ENCODE measurements around the gene CCL16. TPM values are rescaled to one million over a fixed set of nuclear protein-coding genes. Genes with fewer than 3 reads are reported as not detected.
"Not testable (repeated sequence)": the region's sequence is repeated elsewhere in the genome, so short reads cannot be mapped to it uniquely, and the experiment has no call there.

The CCL16 gene
- 0.13 TPM for polyA plus RNA-seq (ENCODE audit: insufficient read length)

GRCh38 chr17:35981246-35981645 is at the start of gene CCL16:
Gene CCL16, minus strand, starts transcription at chr17:35981497. Its CDS starts 77 bp downstream, at chr17:35981420.
- DNase-seq: no peak

DNA sequence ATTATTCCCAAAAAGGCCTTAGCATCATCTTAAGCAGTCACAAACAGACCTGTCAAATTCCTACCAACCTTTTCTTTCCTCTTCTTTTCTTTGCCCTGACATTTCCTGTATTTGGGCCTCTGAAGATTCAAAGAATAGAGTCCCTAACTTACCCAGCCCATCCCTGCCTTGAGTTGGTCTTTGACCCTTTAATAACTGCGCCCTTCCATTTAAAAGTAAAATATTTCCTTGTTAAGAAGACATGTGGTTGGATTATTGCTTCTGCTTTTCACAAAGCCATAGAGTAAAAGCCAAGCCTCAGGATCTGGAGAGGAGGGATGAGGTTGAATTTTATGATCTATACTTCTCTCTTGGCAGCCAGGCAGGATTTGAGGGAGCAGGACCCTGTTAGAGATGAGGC is 49.7 kb upstream of the CCL16 start:
- no peak for DNase-seq

DNA sequence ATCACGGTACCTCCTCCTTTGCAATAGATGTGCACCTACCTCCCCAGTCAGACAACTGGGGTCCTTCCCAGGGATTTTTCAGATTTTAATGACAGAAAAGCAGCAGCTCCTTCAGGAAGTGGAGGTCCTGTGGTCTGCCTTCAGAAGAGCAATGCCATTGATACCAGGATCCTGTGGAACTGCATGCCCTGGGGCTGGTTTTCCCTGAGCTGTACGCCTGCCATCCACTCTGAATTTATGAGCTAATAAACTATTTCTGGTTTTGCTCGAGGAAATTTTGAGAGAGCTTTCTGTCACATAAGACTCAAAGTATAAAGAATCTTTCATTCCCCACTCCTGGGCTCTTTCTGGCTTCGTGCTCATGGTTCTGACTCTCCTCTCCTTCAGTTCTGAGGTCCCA is 46.5 kb upstream of the CCL16 start:
- DNase-seq: no peak

- no peak for DNase-seq
These were observed 43.0 kb upstream of the CCL16 start for GRCh38 chr17:36024106-36024869.

DNA sequence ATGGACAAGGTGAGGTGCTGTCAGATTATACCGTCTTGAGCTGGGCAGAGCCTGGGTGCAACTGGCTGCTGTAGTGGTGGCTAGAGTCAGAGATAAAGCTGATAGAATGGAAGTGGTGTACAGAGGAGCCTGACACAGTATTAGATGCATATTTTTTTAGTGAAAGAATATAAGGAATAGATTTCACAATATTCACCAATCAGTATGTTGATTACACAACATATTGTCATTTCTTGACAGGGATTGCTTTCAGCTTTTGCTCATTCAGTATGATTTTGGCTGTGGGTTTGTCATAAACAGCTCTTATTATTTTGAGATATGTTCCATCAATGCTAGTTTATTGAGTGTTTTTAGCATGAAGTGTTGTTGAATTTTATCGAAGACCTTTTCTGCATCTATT is 38.1 kb upstream of the CCL16 start:
- DNase-seq: no peak

DNA sequence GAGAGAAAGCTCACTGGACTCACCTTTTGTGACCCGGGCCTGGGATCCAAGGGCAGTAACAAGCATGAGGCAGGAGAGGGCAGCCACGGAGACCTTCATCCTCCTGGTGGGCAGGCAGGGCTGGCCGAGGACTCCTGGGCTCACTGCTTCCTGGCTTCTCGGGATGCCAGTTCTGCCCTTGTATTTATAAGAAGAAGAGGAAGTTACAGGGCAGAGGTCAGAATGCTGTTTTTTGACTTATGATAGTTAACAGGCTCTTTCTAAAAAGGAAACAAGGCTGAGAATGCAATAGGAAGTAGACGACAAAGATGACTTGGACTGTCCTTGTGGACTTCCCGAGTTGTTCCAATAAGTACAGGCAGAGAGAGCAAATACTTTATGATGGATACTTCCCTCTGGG is 36.5 kb upstream of the CCL16 start, which contains the start of gene CCL23:
CCL23 (minus strand) TSS at position 174 of the 400 bp plus-strand sequence; CDS start at position 99, 75 bp downstream.
- DNase-seq: no peak

GRCh38 chr17:36016555-36016954 is 35.3 kb upstream of the CCL16 start:
- no peak for DNase-seq

DNA sequence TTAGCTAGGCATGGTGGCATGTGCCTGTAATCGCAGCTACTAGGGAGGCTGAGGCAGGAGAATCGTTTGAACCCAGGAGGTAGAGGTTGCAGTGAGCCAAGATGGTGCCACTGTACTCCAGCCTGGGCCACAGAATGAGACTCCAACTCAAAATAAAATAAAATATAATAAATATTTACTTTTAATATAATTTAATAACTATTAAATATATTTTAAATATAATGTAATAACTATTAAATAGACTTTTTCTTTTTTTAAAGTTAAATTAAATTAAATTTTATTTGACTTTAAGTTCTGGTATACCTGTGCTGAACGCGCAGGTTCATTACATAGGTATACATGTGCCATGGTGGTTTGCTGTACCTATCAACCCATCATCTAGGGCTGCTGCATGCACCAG is 34.6 kb upstream of the CCL16 start:
- not testable (repeated sequence) for DNase-seq

DNA sequence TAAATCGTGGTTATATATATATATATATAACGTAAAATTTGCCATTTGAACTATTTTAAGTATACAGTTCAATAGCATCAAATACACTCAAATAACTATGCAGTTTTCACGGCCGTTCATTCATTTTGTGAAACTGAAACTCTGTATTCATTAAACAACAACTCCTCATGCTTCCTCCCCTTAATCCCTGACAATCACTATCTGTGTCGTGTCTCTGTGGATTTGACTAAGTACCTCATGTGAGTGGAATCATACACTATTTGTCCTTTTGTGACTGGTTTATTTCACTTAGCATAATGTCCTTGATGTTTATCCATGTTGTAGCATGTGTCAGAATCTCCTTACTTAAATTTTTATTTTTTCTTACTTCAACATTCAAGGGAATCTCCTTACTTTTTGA is 33.6 kb upstream of the CCL16 start:
- no peak for DNase-seq

DNA sequence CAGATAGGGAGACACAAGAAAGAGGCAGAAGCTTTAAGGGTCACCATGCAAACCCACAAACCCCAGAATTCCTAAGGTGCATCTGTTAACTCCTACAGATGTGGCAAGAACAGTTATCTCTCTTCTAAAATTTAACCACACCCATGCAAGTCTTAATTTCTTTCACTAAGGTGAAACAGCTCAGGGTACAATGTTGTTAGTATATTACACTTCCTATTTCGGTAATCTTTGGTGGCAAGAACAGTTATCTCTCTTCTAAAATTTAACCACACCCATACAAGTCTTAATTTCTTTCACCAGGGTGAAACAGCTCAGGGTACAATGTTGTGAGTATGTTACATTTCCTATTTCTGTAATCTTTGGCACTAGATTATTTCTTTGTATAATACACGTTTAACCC is 29.9 kb upstream of the CCL16 start:
- DNase-seq: no peak

- DNase-seq: no peak
These were observed 27.8 kb upstream of the CCL16 start for GRCh38 chr17:36008998-36009665.

GRCh38 chr17:36004594-36005108 is 23.4 kb upstream of the CCL16 start:
- no peak for DNase-seq

DNA sequence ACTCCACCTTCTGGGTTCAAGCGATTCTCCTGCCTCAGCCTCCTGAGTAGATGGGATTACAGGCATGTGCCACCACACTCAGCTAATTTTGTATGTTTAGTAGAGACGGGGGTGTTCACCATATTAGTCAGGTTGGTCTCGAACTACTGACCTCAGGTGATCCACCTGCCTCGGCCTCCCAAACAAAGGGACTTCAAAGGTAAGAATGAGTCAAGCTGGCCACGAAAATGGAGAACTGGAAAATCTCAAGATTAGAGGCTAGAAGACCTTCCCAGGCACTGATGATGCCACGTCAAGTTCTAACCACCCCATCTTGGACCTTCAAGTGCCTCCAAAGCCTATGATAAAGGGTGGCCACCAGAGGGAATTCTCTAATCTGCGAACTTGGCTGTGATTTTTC is 21.3 kb upstream of the CCL16 start:
- no peak for DNase-seq

GRCh38 chr17:36001862-36002603 is 20.7 kb upstream of the CCL16 start:
- DNase-seq: no peak

DNA sequence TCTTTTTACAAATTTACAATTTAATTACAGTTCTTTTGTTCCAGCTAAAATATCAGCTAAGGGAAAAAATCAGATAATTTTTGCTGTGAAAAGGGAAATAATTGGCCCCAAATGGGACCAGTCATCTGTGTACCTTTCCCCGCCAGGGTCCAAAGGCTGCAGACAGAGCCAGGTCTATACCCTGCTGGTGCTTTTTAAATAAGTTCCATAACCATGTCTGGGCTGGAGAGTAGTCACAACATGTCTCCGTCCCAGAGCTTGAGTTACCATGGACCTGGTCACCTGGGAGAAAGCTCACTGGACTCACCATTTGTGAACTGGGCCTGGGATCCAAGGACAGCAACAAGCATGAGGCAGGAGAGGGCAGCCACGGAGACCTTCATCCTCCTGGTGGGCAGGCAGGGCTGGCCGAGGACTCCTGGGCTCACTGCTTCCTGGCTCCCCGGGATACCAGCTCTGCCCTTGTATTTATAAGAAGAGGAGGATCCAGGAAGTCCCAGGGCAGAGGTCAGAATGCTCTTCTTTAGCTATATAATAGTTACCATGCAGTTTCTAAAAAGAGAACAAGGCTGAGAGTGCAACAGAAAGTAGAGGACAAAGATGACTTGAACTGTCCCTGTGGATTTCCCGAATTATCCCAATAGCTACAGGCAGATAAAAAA is 19.9 kb upstream of the CCL16 start, which contains the start of gene CCL15:
CCL15 (minus strand) TSS at position 444 of the 662 bp plus-strand sequence; CDS start at position 383, 61 bp downstream.
- no peak for DNase-seq

DNA sequence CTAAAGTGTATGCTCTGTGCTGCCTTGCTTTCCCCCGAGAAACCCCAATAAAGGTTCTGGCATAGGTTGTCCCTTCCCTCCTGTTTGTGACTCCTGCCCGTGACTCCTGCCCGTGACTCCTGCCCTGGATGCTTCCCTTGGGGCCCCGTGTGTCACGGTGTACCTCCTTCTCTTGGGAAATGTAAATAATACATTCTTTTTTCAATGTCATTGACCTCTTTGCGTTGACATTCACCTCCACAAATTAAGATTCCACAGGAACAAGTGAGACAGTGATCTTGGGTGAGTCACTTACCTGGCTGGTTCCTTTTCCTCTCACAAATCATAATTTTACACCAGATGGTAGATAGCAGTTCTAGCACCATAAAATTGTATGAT is 19.4 kb upstream of the CCL16 start:
- no peak for DNase-seq

DNA sequence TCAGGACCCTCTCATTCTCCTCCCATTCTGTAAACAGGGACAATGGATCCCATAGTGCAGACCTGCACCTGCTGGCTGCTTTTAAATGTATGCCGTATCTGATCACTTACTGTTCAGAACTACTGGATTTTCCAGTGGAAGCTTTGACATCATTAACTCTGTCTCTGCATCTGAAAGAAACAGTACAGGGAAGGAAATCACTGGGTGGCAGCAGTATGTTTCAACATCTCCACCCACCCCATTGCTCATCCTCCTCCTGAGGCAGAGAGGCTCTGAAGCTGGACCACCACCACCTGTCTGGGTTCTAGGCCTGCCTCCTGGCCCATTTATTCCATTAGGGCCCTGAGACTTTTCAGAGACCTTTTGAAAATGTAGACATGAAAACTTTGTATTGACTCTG is 17.5 kb upstream of the CCL16 start:
- DNase-seq: no peak

- no peak for DNase-seq
These were observed 16.8 kb upstream of the CCL16 start for GRCh38 chr17:35998018-35998545.

DNA sequence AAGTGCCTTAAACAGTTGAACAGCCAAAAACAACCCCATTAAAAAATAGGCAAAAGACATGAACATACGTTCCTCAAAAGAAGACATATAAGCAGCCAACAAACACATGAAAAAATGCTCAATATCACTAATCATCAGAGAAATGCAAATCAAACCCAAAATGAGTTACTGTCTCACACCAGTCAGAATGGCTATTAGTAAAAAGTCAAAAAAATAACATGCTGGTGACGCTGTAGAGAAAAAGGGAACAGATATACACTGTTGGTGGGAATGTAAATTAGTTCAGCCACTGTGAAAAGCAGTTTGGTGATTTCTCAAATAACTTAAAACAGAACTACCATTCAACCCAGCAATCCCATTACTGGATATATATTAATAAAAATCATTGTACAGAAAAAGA is 14.0 kb upstream of the CCL16 start:
- DNase-seq: not testable (repeated sequence)

DNA sequence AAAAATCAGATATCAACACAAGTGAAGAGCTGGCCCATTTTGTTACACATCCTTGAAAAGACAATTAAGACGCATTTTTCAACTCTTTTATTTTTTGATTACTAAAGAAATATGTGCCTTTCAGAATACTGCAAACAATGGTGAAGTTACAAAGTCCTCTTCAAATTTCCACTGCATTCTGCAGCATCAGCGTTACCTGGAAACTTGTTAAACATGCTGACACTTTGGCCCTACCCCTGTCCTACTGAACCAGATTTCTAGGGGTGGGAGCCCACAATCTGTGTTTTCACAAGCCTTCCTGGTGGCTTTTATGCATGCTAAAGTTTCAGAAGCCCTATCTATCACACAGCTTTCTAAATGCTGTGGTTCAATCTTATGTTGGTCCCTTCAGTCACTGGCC is 9.8 kb upstream of the CCL16 start:
- no peak for DNase-seq

GRCh38 chr17:35988164-35988563 is 6.9 kb upstream of the CCL16 start:
- no peak for DNase-seq

GRCh38 chr17:35986643-35987042 is 5.3 kb upstream of the CCL16 start, which contains the start of gene CCL14:
Gene CCL14, minus strand, starts transcription at chr17:35986729. Its CDS starts 80 bp downstream, at chr17:35986649.
- no peak for DNase-seq

Data from hindlimb muscle (tissue), 1 donor.